NCI-H146 (cell line): ENCODE measurements around the gene LRRC39.
"Not testable (repeated sequence)": the region's sequence is repeated elsewhere in the genome, so short reads cannot be mapped to it uniquely, and the experiment has no call there.

Experiments
- DNase-seq: peaks from one replicate; lab custom pipeline; 2025; lab: John Stamatoyannopoulos, UW

The LRRC39 gene

GRCh38 chr1:100178091-100178490 lies at the start of gene LRRC39:
Gene LRRC39, minus strand, starts transcription at chr1:100178256. Its CDS starts 9,740 bp downstream, at chr1:100168516.
- no peak for DNase-seq

- no peak for DNase-seq
Observed at GRCh38 chr1:100222428-100222827, 44.4 kb upstream of the LRRC39 start.

GRCh38 chr1:100219883-100220282 lies 41.8 kb upstream of the LRRC39 start:
- no peak for DNase-seq

GRCh38 chr1:100219457-100219856 lies 41.4 kb upstream of the LRRC39 start:
- no peak for DNase-seq

- DNase-seq, result no peak
Observed at GRCh38 chr1:100217834-100218233, 39.8 kb upstream of the LRRC39 start.

GRCh38 chr1:100215101-100215500 lies 37.0 kb upstream of the LRRC39 start:
- DNase-seq, result no peak

GRCh38 chr1:100213141-100213540 lies 35.1 kb upstream of the LRRC39 start:
- no peak for DNase-seq

DNA sequence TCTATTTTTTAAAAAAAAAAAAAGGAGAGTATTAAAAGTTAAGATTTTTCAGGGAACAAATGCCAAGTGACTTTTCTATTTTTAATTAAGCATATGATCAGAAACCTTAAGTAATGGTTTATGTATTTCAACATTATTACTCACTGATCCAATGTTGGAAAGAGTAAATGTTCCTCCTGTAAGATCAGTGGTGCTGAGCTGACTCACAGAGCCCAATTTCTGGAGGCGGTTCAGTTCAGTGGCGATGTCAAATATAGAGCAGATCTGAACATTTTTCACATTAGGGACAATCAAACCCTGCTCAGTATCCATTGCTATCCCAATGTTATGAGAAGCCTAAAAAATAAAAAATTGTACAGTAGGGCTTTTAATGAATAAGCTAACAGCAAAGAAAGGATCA lies 28.2 kb upstream of the LRRC39 start:
- DNase-seq, result no peak

DNA sequence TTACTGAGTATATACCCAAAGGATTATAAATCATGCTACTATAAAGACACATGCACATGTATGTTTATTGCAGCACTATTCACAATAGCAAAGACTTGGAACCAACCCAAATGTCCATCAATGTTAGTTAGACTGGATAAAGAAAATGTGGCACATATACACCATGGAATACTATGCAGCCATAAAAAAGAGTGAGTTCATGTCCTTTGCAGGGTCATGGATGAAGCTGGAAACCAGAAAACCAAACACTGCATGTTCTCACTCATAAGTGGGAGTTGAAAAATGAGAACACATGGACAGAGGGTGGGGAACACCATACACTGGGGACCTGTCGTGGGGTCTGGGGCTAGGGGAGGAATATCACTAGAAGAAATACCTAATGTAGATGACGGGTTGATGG lies 27.5 kb upstream of the LRRC39 start:
- DNase-seq, result not testable (repeated sequence)

- not testable (repeated sequence) for DNase-seq
Observed at GRCh38 chr1:100205103-100205502, 27.0 kb upstream of the LRRC39 start.

GRCh38 chr1:100202703-100203102 lies 24.6 kb upstream of the LRRC39 start:
- DNase-seq, result not testable (repeated sequence)

GRCh38 chr1:100200060-100200459 lies 22.0 kb upstream of the LRRC39 start:
- DNase-seq, result not testable (repeated sequence)

DNA sequence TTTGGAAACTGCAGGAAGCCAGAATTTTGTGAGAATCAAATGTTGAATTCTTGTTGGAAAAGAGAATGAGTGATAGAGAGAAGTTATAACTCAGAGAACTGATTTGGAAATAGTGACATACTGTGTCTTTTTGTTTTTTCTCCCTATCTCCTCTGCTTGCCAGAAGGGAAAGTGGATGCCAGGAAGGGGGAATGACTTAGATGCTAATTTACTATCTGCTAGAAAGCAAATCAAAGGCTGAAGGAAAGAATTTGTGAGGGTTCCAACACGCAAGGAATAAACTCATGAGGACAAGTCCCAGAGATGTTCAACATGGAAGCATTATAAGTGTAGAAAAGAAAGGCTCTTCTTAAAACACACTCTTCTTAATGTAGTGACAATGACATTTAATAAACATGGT lies 20.5 kb upstream of the LRRC39 start:
- DNase-seq, result no peak

DNA sequence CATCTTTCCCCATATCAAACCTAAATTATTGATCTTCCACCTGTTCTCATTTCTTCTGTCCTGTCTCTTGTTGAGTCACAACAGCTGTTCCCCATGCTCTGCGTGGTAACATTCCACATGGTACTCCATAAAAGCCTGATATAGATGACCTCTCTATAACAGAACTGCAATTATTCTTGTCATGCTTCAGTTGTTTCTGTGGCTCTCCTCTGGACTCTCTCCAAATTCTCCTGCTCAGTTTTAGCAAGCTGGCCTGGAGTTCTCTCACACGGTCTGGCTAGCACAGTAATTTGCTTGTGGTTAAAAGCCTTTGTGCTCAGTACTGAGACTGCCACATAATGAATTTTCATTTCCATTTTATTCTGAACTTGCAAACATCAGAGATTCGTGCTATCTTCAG lies 10.6 kb upstream of the LRRC39 start:
- peak; percentile 33 for DNase-seq

DNA sequence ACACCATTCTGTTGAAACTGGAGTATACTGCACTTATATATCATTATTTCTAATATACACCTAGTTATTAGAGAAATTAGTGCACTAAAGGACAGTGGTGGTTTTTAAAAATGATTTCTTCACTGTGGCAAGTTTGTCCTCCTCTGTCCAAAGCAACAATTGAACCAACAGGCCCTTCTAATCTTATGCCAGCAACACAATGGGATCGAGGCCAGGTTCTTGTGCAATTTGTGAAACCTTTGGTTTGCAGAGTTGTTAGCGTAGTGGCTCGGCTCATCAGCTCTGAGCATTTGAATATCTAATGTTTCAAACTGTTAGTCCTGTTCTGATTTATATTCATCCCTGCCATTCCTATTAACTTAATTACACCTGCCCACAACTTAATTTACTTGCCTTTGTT lies 9.9 kb upstream of the LRRC39 start:
- DNase-seq, result no peak

- no peak for DNase-seq
Observed at GRCh38 chr1:100184536-100184935, 6.5 kb upstream of the LRRC39 start.

DNA sequence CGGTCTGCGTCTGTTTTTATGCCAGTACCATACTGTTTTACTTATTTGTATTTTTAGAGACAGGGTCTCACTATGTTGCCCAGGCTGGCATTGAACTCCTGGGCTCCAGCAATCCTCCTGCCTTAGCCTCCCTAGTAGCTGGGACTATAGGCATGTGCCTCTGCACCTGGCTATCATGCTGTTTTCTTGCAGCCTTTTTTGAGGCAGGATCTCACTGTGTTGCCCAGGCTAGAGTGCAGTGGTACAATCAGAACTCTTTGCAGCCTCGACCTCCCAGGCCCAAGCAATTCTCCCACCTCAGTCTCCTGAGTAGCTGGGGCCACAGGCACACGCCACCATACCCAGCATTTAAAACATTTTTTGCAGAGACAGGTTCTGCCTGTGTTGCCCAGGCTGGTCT lies 5.3 kb upstream of the LRRC39 start:
- no peak for DNase-seq

DNA sequence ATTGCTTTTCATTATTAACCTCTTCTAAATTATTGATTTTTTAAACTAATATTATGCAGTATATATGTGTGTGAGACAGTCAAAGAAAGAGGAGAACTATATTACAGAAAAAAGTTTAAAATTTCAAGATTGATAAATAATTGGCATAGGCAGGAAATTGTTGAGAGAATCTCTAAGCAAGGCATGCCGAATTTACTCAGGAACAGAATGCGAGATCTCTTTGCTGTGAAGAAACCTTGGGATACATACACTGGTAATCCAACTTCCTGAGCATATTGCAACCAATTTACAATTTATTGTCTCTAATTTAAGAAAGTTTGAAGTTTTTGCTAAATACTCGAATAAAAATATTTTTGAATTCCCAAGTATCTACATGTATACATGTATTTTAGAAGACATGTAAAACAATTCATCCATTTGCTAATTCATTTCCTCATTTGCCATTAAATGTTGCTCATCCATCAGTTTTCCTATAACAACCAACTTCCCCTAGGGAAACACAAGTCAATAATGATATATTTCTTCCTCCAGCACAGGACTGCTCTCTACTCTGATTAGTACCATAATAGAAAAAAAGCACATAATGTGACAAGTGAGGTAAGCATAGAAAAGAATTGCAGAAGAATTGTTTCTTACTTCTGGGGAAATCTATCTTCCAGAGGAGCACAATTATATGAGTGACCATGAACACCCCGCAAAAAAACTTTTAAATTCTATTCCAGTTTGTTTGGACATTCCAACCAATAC lies 588 bp downstream of the LRRC39 start:
- no peak for DNase-seq

DNA sequence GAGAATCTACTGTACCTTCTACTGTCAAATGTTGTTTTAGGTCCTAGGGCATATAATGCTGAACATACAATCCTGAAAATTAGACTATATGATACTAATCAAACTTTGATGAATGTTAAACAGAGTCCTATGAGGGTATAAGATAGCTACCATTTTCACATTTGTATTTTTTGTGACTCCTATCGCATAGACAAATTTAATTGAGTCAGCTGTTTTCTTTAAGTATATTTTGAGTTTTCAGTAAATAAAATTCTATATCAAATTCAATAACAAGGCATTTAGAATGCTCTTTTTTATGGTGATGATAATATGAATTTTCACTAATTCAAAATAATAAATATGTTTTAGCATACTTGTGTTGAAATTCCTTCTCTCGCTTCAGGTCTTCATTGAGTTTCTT lies 10.0 kb downstream of the LRRC39 start:
- no peak for DNase-seq

DNA sequence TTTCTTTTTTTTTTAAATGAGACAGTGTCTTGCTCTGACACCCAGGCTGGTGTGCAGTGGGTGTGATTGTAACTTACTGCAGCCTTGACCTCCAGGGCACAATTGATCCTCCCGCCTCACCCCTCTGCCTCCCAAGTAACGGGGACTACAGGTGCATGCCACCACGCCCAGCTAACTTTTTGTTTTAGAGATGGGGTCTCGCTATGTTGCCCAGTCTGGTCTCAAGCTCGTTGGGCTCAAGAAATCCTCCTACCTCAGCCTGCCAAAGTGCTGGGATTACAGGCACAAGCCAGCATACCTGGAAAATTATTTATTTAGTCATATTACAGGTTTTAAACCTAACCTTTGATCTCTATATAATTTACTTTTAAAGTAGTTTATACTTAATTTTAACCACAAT lies 13.4 kb downstream of the LRRC39 start:
- no peak for DNase-seq

DNA sequence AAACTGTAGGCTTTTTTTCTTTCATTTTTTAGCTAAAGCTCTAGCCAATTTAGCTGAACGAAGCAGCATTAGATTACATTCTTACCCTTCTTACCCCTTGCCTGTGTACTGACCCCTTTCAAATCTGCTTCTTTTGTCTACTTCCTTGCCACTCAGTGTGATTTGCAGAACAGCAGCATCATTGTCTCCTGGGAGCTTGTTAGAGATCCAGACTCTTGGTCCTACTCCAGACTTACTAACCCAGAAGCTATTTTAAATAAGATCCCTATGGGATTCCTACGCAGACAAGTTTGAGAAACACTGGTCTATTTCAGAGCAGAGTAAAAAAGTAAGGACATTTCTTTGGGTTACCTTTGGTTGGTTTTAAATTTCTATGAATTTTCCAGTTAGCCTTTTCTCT lies 13.8 kb downstream of the LRRC39 start:
- DNase-seq, result no peak

GRCh38 chr1:100162881-100163280 lies 15.2 kb downstream of the LRRC39 start:
- no peak for DNase-seq

DNA sequence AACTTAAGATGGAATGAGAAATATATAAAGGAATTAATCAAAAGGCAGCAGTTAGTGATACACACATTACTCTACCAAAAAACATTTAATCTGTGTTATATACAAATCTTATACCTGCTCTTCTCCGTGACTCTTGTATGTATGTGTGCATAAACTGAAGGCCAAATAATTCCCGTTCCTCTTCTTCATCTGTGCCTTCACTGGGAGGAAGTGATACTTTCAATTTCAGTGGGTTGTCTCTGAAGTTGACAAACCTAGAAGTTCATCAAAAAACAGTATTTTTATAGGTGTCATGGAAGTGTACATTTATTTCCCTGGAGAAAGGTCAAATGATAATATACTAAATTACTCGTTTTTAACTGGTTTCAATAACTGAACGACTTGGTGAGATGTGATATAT lies 25.8 kb downstream of the LRRC39 start:
- DNase-seq, result no peak

DNA sequence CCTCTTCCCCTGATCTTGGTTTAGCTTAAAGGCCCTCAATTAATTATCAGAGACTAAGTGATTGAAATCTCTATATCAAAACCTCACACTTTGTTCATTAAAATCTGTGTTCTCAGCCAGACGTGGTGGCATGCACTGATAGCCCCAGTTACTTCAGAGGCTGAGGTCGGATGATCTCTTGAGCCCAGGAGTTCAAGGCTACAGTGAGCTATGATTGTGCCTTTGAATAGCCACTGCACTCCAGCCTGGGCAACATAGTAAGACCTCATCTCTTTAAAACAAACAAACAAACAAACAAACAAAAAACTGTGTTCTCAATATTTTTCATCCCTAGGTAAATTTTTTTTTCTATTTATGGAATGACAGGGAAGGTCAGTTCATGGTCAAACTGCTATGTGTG lies 26.4 kb downstream of the LRRC39 start:
- no peak for DNase-seq
